Ishikawa (cell line): ENCODE data around the gene HEPACAM.

Experiments
- EP300 ChIP-seq: IDR thresholded peaks from 2 replicates; pipeline ENCODE4 v1.6.1; 2012; ENCODE audit warnings: borderline replicate concordance
- TF ChIP-seq, protein P1 (sequence below): IDR thresholded peaks from 2 replicates; pipeline ENCODE4 v1.6.1; 2012
- TF ChIP-seq, protein P2 (sequence below): IDR thresholded peaks from 2 replicates; pipeline ENCODE4 v1.6.1; 2012

DNA sequence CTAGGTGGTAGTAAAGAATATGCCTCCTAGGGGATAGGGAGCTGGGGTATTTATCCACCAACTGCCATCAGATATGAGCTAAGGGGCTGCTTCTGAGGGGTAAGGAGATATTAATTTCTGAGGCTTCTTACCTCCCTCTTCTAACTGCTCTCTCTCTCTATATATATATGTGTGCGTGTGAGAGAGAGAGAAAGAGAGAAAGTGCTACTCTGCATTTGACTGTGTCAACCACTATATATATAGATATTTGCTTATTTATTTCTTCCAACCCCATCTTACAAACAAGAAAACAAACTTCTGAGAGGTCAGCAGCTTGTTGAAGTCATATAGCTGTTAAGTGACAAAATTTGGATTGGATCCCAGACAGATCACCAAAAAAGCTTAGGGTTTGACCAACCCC, 5.9 kb upstream of the HEPACAM start:
- TF ChIP-seq, protein P1, sequence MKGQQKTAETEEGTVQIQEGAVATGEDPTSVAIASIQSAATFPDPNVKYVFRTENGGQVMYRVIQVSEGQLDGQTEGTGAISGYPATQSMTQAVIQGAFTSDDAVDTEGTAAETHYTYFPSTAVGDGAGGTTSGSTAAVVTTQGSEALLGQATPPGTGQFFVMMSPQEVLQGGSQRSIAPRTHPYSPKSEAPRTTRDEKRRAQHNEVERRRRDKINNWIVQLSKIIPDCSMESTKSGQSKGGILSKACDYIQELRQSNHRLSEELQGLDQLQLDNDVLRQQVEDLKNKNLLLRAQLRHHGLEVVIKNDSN, result no peak
- no peak for TF ChIP-seq EP300
- TF ChIP-seq, protein P2, sequence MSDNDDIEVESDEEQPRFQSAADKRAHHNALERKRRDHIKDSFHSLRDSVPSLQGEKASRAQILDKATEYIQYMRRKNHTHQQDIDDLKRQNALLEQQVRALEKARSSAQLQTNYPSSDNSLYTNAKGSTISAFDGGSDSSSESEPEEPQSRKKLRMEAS, result no peak
